GM19395 (cell line): Measurements from ENCODE around the gene VAV1.

Experiments used
- ATAC-seq: cut with Tn5 transposase; IDR thresholded peaks from one replicate; pipeline ENCODE4 v1.9.1; 2021; ENCODE audit warnings: mild to moderate bottlenecking, moderate library complexity; ENCODE audit not compliant: unreplicated experiment

Gene VAV1, protein sequence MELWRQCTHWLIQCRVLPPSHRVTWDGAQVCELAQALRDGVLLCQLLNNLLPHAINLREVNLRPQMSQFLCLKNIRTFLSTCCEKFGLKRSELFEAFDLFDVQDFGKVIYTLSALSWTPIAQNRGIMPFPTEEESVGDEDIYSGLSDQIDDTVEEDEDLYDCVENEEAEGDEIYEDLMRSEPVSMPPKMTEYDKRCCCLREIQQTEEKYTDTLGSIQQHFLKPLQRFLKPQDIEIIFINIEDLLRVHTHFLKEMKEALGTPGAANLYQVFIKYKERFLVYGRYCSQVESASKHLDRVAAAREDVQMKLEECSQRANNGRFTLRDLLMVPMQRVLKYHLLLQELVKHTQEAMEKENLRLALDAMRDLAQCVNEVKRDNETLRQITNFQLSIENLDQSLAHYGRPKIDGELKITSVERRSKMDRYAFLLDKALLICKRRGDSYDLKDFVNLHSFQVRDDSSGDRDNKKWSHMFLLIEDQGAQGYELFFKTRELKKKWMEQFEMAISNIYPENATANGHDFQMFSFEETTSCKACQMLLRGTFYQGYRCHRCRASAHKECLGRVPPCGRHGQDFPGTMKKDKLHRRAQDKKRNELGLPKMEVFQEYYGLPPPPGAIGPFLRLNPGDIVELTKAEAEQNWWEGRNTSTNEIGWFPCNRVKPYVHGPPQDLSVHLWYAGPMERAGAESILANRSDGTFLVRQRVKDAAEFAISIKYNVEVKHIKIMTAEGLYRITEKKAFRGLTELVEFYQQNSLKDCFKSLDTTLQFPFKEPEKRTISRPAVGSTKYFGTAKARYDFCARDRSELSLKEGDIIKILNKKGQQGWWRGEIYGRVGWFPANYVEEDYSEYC

DNA sequence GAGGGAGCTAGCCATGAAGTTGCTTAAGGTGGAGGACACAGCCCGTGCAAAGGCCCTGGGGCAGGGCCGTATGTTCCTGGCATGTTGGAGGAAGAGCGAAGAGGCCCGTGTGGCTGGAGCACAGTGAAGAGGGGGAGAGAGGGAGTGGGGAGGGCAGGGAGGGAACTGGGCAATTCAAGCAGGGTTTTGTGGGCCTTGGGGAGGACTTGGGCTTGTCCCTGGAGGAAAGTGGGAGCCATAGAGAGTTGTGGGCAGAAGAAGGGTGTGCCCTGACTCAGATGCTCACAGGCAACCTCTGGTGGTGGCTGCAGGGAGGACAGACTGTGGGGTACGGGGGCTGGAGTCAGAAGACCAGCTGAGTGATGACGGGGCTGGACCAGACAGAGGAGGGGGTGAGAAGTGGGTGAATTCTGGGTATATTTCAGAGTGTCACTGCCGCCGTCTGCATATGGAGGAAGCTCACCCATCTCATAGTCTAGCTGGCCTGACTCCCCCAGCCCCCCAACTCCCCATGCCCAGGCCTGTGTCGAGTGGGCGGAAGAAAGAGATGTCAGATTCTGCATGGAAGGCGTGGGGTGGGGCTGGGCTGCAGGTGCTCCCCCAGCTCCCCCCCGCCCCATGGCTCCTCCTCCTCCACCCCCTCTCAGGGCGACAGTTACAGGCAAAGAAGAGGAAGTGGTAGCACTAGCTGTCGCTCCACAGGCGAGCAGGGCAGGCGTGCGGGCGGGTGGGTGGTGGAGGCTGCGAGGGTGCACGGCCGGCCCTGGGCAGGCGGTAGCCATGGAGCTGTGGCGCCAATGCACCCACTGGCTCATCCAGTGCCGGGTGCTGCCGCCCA lies at the start of gene VAV1:
Gene VAV1 (plus strand): TSS at position 681 of the 838 bp plus-strand sequence. CDS start 100 bp downstream, at position 781.
- no peak for ATAC-seq

- ATAC-seq: no peak
Observed at GRCh38 chr19:6723108-6723618, 49.3 kb upstream of the VAV1 start.

DNA sequence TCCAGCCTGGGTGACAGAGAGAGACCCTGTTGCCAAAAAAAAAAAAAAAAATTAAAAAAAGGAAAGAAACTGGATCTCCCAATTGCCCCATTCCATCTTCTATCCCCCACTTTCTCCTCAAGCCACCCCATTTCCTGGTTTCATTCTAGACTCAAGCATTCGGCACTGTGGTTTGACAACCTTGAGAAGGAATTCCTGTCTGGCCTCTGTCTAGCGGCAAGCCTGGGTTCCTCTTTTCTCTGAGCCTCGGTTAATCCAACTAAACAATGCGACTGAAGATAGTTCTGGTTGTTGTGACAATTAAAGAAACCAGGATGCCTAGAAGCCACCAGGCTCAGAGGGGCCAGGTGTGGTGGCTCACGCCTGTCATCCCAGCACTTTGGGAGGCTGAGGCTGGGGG lies 48.8 kb upstream of the VAV1 start:
- ATAC-seq: no peak

DNA sequence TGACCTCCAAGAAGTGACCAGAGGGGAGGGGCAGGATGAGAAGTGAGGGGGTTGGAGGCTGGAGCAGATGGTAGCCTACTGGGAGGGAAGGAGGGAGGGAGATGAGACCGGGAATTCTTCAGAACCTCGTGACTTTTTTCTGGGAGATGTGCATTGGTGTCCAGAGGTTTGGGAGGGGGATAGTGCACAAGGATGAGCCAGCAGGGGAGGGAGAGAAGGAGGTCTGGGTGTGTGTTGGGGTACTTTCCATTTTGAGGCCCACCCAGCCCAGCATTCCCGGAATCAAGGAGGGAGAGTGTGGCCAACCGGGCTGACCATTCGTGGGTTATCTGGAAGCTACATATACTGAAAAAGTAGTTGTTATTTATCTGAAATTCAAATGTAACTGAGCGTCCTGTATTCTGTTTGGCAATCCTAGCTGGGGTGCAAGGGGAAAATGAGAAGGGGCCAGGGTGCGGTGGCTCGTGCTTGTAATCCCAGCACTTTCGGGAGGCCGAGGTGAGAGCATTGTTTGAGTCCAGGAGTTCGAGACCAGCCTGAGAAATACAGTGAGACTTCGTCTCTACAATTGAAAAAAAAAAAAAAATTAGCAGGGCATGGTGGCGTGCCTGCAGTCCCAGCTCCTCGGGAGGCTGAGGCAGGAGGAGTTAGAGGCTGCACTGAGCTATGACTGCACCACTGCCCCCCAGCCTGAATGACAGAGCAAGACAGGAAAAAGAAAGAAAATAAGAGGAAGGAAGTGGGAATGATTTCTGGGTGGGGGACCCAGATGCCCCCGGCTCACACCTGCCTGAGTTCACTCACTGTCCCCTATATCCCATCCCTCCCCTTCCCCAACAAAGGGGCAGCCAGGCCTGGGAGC lies 47.6 kb upstream of the VAV1 start:
- ATAC-seq: no peak

DNA sequence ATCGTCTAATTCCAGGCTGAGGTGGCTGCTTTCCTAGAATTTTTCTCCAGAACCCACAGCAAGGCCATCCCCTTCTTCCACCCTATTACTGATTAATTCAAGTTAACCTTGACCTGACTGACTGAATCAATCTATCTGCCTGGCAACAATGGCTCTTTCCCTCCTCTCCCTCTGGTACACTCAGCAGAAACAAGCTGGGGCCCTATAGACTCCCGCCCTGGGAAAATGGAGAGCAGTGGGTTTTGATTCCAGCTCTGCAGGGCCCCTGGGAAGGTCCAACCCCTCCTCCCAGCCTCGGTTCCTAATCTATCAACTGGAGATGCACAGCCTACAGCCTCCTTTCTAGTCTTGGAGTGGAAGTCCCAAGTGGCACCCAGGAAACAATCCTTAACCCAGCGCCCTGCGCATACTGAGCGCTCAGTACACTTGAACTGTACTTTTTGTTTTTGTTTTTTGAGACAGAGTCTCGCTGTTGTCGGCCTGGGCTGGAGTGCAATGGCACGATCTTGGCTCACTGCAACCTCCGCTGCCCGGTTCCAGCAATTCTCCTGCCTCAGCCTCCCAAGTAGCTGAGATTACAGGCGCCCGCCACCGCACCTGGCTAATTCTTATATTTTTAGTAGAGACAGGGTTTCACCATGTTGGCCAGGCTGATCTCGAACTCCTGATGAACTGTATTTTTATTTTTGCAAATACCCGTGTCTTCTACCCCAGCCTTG lies 46.8 kb upstream of the VAV1 start:
- no peak for ATAC-seq

DNA sequence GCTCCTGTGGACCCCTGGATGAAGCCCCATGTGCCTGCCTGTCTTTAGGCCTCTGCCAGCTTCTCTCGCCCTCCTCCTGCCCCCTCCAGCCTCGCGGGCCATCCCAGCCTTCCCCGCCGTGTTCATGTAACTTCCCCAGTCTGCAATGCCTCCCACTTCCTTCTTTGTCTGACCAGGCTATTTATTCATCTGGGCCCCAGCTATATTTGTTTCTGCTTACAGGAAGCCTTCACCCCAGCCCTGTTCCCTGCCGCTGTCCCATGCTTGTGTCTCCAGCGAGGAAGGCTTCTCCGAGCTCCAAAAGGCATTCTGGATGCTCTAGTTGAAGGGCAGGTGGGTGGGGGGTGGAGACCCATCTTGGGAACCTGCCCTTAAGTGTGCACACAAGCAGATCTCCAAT lies 44.2 kb upstream of the VAV1 start:
- ATAC-seq: no peak

DNA sequence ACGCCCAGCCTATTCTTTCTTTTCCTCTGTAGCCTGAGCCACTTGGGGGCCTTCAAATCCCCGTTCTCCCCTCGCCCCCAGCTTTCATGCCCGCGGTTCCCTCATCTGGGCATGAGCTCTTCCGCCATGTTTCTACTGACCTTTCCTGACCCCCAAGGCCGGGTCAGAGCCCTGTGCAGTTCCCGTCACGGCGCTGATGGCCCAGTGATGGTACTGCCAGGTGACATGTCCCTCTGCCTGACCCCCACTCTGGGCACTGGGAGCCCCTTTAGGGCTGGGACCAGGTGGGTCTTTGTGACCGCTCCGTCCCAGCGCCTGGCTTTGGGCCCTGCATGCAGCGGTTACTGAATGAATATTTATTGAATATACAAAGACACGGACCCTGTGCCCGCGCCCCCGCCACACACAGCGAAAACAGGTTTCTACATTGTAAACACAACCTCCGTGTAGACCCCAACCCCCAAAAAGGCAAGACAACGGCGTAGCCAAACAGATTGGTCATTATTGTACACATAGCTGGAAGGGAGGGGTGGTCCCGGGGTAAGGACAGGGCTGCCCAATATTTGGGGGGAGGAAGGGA lies 42.8 kb upstream of the VAV1 start:
- no peak for ATAC-seq

- no peak for ATAC-seq
Observed at GRCh38 chr19:6730153-6730804, 42.2 kb upstream of the VAV1 start.

DNA sequence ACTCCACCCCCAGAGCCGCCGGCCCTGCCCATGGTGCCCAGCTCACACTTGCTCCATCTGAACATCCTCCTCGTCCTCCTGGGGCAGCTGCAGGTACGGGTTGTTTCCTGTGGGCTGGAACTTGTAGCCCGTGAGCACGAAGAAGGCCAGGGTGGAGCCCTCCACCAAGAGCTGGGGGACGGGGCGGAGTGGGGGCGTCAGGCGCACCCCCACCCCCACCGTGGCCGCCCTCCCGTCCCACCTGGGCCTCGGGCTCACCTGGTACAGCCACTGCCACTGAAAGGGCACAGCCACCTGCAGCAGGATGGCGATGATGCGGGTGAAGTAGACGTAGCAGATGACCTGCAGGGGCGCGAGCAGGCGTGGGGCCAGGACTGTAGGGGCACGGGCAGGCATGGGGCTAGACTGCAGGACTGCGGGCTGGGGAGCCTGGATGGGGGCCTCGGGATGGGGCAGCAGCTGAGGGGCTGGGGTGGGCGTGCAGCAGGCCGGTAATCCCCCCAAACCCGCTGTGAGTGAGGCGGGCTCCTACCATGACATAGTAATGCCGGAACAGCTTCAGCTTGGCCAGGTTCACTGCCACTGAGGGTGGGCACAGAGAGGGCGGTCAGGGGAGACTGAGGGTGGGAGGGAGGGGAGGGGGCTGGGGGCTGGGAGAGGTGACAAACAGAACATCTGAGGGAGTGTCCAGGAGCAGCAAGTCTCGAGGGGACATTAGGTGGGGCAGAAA lies 41.4 kb upstream of the VAV1 start:
- ATAC-seq: no peak

GRCh38 chr19:6731822-6732221 lies 40.7 kb upstream of the VAV1 start:
- ATAC-seq: no peak

- no peak for ATAC-seq
Observed at GRCh38 chr19:6732803-6733337, 39.6 kb upstream of the VAV1 start.

DNA sequence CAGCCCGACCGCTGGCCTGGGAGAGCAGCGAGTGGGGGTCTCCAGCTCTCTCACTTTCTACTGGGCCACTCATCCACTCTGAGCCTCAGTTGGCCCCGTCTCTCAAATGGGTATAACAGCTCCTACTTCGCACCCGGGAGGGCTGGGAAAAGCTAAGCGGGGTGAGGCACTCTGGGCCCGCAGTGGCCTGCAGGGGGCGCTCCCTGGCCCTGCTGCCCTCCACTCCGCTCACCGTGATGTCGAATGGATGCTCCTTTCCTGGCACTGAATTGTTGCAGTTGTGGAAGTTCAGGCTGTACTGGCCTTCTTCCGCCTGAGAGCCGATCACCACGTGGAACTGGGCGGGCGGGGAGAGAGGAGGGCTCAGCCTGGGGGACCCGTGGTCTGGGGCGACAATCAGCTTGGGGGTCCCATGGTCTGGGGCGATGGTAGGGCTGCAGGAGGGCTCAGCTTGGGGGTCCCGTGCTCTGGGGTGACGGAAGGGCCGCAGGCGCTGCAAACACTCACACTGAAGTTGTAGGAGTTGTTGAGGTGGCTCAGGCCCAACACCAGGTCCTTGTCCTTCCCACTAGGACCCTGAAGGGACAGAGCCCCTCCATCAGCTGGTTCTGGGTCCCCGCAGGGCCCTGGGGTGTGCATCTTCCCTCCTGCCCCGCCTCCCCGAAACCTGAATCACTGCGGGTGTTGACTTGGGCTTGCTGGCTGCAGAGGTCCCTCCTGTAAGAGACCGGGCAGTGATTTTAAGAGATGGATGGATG lies 39.0 kb upstream of the VAV1 start:
- no peak for ATAC-seq

GRCh38 chr19:6734096-6734696 lies 38.3 kb upstream of the VAV1 start:
- ATAC-seq: no peak

DNA sequence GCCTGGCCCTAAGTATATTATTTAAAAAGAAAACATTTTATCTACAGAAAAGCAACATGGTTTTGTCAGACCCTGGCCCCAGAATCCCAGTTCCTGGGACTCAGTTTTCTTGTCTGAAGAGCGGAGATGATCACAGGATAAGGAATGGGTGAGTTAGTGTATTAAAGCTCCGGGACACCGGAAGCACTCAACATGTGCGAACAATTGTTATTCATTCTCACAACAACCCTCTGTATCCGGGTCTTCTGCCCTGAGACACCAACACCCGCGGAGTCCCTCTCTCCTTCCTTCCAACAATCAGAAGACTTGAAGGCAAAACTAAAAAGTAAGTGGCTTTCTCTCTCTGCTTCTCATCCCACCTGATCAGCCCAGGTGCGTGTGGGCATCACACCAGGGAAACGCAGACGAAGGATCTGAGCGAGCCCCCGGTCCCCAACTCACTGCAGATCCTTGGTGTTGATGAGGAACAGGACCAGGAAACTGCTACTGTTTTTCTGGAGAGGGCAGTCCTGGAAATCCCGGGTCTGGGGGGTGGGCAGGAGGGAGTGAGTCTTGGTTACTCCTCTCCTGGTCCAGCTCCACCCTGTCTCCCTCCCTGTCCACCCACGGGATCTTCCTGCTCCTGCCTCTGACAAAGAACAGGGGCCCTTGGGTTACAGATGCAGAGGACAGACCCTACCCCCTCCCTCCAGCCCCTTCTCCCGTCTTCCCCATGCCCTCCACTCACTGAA lies 37.2 kb upstream of the VAV1 start:
- no peak for ATAC-seq

GRCh38 chr19:6736169-6736916 lies 36.2 kb upstream of the VAV1 start:
- ATAC-seq: no peak
